Kasumi-1 (cell line): ENCODE measurements around the gene LGR6.
"Not testable (repeated sequence)": the region's sequence is repeated elsewhere in the genome, so short reads cannot be mapped to it uniquely, and the experiment has no call there.

Experiments used
- DNase-seq, 2 experiments: peaks; one replicate each; lab custom pipeline; 2025; lab: John Stamatoyannopoulos, UW

LGR6 gene

DNA sequence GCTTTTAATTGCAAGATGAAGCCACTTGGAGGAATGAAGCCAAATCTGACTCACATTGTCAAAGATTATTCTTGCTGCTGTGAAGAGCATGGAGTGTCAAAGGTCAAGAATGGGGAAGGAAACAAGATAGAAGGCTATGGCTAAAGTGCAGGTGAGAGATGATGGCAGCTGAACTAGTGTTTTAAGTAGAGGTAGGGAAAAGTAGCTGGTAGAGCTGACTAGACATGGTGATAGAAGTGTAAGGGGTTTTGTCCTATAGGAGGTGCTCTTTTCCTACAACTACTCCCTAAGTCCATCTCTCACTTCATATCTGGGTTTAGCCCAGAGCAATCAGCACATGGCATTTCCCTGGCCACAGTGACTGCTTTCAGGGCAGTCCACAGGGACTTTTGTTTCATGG, 136.3 kb downstream of the LGR6 start:
- peak; percentile 5 to 16 for DNase-seq

DNA sequence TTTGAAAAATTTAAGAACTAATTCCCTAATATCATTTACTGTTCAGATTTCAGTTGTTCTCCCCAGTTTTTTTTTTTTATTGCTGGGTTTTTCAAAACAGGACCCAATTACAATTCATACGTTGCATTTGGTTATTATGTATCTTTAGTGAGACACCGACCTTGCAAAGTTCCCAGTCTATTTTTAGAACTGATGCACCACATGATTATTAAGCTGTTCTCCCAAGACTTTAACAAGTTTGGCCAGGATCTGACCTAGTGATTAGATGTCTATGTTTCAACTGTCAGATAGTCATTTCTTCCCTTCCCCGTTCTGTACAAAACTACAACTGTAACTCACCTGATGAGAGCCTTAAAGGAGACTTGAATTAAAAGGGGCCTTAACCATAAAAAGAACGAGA, 140.3 kb downstream of the LGR6 start:
- DNase-seq, result no peak

DNA sequence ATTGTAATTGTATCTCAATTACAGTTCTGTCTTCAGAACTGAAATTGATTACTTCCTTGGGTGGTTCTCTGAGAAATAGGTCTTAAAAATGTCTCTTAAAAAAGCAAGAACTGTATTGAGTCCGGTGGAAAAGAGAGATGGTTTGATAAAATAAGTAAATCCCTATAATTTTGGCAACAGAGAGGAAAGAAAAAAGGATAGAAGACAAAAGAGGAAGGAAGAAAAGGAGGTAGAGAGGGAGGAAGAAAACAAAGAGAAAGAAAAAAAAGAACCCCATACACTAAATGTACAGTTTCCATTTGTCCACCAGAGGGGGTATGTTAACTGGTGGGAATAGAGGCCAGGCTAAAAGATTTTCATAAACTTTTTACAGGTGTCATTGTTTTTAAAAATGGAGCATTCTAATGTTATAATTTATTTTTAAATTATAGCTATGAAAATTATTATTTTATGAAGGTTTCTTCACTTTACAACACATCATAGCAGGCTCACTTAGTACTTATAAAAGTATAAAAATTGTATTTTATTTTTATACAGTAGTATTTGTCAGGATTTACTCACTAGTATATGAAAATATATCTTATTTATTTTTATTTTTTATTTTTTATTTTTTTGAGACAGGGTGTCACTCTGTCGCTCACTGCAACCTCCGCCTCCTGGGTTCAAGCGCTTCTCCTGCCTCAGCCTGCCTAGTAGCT, 150.2 kb downstream of the LGR6 start:
- peak; percentile 75 to 85 for DNase-seq

DNA sequence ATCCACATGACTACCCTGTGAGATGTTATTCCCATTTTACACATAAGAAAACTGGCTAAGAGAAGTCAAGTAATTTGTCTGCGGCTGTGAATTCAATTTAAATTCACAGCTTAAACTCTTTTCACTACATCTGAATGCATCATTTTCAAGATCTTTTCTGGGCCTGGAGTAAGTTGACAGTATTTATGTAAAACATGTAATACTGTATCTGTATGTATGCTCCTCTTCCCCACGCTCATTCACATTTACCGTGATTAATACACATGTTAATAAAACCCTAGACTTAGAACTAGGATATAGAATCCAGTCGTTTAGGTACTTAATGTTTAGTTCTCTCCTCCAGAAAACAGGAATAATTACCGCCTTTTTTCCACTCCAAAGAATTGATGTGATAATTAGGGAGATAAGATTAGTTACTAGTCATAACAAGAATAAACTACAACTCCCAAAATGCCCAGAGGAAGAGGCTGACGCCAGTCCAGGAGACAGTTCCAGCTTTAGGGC, 154.5 kb downstream of the LGR6 start:
- DNase-seq, result no peak

DNA sequence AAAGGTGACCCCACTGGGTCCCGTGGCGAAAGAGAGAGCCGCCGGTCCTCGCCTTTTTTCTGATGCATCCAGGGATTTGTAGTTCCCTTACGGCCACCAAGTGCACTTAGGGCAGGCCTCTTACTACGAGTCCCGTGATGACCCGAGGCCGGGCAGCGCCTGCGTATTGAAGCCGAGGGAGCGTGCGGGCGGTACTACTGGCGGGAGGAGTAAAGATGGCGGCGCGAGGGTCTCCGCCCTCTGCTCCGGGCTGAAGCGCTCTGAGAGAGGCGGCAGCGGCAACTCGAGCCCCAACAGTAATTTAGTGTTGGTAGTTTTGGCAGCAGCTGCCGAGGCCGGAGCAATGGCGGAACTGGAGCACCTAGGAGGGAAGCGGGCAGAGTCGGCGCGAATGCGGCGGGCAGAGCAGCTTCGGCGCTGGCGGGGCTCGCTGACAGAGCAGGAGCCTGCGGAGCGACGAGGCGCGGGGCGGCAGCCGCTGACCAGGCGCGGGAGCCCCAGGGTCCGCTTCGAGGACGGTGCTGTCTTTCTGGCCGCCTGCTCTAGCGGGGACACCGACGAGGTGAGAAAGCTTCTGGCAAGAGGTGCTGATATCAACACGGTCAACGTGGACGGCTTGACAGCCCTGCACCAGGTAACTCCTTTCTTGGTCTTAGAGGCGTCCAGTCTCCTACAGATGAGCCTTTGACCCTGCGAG, 155.1 kb downstream of the LGR6 start, which contains the start of gene PPP1R12B:
Gene PPP1R12B (plus strand): TSS at position 191 of the 697 bp plus-strand sequence. CDS start 153 bp downstream, at position 344.
- DNase-seq, result peak; percentile 99

DNA sequence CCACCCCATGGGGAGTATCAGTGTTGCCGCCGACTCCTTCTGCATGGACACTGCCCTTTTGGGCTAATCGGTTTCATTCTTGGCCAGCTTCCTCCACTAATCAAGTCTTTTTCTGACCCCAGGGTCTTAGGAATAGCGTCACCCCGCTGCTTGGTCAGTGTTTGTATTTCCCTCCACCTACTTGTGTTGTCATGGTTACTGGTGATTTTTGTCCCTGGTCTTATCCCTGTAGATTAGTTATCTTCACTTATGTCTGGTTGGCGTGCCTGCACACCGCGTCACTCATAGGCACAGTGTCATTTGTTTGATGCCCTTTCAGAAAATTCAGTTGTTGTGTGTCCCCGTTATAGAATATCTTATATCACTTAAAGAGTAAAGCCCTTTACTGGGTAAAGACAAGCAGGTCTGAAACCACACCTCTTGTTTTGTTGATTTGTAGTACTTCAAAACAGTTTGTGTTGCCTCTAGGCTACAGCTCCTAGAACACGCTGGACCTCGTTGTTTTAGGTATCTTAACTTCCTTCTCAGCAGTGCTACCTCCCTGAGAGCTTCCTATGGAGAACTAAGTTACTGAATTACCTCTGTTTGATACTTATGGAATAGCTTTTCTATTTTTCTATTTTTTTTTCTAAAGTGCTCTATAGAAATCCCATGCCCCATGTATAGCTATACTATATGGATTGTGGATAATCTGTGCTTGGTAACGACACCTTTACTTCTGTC, 155.8 kb downstream of the LGR6 start:
- peak; percentile 47 to 65 for DNase-seq

DNA sequence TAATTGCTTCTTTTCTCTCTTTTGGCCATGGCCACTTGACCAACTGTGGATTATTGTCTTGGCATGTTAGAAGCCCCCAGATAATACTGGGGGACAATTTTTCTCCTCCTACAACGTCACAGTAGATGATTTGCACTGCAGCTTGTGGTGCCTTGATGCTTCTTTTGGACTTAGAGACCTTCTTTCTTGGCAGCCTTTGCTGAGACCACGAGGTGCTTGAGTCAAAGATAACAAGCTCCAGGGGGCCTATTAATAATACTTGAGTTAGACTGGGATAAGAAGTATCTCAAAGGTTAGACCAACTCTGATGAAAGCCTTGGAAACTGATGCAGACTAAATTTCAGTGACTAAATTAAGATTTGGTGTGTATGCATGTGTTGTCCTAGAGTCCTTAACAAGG, 158.1 kb downstream of the LGR6 start:
- DNase-seq, result no peak

DNA sequence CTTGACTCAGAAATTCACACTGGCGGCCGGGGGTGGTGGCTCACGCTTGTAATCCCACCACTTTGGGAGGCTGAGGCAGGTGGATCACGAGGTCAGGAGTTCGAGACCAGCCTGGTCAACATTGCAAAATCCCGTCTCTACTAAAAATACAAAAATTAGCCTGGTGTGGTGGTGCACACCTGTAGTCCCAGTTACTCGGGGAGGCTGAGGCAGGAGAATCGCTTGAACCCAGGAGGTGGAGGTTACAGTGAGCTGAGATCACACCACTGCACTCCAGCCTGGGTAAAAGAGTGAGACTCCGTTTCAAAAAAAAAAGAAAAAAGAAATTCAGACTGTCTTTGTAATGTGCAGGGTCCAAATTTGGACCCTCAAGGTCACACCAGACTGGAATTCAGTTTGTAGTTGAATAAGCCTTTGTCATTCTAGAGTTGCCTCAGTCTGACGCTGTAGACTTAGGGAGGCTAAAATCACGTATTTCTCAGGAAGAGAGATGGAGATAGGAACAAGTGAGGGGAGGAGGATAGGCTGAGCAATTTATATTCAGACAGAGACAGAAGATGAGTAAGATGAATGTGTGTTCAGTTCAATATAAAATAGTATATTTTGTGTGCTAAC, 159.1 kb downstream of the LGR6 start:
- DNase-seq, result not testable (repeated sequence)

DNA sequence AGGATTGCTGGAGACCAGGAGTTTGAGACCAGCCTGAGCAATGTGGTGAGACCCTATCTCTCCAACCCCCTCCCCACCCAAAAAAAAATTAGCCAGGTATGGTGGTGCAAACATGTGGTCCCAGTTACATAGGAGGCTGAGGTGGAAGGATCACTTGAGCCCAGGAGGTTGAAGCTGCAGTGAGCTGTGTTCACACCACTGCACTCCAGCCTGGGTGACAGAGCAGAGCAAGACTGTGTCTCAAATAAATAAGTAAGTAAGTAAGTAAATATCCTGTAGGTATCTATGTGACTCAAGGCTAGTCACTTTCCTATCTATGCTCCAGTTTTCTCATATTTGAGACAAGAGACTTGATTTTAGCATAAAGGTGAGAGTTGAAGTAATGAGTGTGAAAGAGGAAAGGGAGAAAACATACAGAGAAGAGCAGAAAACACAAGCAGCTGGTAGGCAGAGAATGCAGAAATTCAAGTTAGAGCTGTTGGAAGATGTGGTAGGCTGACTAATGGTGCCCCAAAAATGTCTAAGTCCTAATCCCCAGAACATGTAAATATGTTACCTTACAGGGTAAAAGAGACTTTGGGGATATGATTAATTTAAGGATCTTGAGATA, 162.4 kb downstream of the LGR6 start:
- no peak for DNase-seq

DNA sequence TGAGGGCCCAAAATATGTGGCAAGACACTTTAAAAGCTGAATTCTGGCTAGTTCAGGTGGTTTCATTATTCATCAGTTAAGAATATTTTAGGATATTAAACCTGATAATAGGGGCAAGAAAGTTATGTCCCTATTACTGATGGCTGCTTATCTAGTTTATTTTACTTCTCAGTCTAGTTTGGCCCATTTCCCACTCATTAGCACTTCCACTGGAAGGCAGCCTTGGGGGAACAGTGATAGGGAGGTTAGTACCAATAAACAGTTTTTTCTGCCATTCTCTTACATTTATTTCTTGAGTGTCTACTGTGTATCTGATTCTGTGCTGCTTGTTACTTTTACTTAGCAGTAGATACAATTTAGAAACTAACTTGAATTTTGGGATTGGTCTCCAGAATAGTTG, 163.9 kb downstream of the LGR6 start:
- DNase-seq, result no peak

DNA sequence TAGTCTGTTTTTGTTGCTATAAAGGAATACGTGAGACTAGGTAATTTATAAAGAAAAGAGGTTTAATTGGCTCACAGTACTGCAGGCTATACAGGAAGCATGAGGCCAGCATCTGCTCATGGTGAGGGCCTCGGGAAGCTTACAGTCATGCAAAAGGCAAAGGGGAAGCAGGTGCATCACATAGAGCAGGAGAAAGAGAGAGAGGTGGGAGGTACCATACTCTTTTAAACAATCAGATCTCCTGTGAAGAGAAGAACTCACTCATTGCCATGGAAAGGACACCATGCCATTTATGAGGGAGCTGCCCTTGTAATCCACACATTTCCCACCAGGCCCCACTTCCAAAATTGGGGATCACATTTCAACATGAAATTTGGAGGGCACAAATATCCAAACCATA, 167.6 kb downstream of the LGR6 start:
- no peak for DNase-seq

DNA sequence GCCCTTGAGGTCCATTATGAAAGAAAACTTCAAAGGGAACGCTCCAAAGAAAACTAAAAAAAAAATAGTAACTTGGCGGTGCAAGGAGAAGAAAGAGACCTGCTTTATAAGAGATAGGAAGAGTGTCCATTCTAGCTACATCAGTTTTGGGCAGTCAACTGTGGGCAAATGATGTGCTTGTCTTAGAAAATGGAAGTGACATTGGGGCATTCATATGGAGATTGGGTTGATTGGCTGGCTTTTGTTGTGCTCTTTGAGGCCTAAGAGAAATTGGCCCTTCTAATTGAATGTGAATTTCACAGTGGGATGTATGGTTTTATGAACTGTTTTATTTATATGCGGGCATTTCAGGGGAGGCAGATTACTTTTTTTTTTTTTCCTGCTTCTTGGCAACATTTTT, 168.1 kb downstream of the LGR6 start:
- DNase-seq, result no peak

DNA sequence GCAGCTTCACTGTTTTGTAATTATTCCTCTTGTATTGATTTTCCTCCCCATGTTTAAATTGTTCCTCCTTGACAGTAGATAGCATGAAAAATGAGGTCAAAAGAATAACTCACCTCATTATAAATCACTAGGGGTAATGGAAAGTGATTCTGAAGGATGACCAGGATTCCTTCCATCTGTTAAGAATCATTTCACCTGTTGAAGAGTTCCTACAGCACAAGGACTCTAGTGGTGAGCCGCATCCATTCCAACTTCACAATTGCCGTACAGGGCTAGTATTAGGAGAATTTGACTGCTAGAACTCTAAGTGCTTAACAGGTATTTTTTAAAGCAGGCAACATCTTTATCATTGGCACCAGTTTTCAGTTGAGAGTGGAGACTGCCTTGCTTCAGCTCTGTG, 168.6 kb downstream of the LGR6 start:
- no peak for DNase-seq

DNA sequence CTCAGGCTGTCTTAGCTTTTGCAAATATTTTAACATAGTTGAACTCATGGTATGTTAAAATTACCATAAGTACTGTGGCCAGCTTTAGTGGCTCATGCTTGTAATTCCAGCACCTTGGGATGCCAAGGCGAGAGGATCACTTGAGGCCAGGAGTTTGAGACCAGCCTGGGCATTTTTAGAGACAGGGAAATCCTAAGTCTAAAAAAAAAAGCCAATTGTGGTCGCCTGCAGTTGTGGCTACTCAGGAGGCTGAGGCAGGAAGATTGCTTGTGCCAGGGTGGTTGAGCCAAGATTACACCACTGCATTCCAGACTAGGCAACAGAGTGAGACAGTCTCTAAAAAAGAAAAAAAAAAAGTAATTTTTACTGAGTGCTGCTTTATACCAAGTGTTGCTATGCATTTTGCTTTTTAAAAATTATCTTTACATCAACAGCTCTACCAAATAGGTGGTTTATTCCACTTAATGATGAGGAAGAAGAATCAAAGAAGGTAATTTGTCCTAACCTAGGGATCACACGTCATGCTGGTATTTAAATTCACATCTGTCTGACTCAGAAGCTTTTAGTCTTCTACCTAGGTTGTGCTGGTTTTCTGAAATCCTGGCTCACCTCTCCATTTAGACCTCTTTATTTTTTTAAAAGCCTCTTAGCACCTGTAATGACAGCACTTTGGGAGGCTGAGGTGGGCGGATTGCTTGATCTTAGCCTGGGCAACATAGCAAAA, 171.7 kb downstream of the LGR6 start:
- no peak for DNase-seq

DNA sequence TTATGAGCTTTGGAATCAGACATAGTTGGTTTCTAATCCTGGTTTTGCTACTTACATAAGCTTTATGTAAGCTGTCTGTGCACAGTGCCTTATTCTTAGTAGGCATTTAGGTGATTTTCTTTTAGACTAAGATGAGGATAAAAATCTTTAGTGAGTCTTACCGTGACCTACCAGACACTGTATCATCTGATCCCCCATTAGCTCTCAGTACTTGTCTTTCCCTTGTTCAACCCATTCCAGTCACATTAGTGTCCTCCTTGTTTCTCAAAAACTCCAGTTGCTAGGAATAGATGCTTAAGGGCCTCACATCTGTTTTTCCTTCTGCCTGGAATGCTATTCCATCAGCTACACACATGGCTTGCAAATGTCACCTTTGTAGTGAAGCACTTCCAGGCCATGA, 173.7 kb downstream of the LGR6 start:
- DNase-seq, result no peak
